GM18907 (cell line): ENCODE results near the gene TUBB4B.
"Not testable (repeated sequence)": the region's sequence is repeated elsewhere in the genome, so short reads cannot be mapped to it uniquely, and the experiment has no call there.

ENCODE experiments used
- ATAC-seq: cut with Tn5 transposase; IDR thresholded peaks from one replicate; pipeline ENCODE4 v1.9.1; 2021; ENCODE audit warnings: mild to moderate bottlenecking, moderate library complexity; ENCODE audit not compliant: unreplicated experiment

The TUBB4B gene

GRCh38 chr9:137236238-137236935 lies 4.7 kb upstream of the TUBB4B start:
- peak; percentile 23 for ATAC-seq

- ATAC-seq, result no peak
Observed at GRCh38 chr9:137236936-137237421, 4.1 kb upstream of the TUBB4B start.

- ATAC-seq, result no peak
Observed at GRCh38 chr9:137237759-137238726, 3.0 kb upstream of the TUBB4B start.

- not testable (repeated sequence) for ATAC-seq
Observed at GRCh38 chr9:137239541-137240200, 1.4 kb upstream of the TUBB4B start.

- peak; percentile 30 for ATAC-seq
Observed at GRCh38 chr9:137240318-137240840, 708 bp upstream of the TUBB4B start.

- ATAC-seq, result peak; percentile 3
Observed at GRCh38 chr9:137241490-137242268, 592 bp downstream of the TUBB4B start.

GRCh38 chr9:137242269-137243203 lies 1.4 kb downstream of the TUBB4B start:
- no peak for ATAC-seq

GRCh38 chr9:137243266-137243625 lies 2.2 kb downstream of the TUBB4B start:
- ATAC-seq, result not testable (repeated sequence)

GRCh38 chr9:137243626-137244485 lies 2.8 kb downstream of the TUBB4B start:
- no peak for ATAC-seq

- no peak for ATAC-seq
Observed at GRCh38 chr9:137244486-137245449, 3.7 kb downstream of the TUBB4B start.

GRCh38 chr9:137245450-137246421 lies 4.6 kb downstream of the TUBB4B start:
- ATAC-seq, result no peak

- no peak for ATAC-seq
Observed at GRCh38 chr9:137247135-137247915, 6.2 kb downstream of the TUBB4B start.

- no peak for ATAC-seq
Observed at GRCh38 chr9:137247916-137248175, 6.8 kb downstream of the TUBB4B start.

GRCh38 chr9:137250329-137251193 lies 9.5 kb downstream of the TUBB4B start:
- no peak for ATAC-seq

- ATAC-seq, result no peak
Observed at GRCh38 chr9:137251194-137251461, 10.0 kb downstream of the TUBB4B start, which contains the start of gene STPG3. Gene STPG3, plus strand, starts transcription at chr9:137251286. Its CDS starts 1 bp downstream, at chr9:137251287.
